Smooth muscle cell (in vitro differentiated cells): ENCODE results near the gene ESYT2. TPM values are rescaled to one million over a fixed set of nuclear protein-coding genes. Genes with fewer than 3 reads are reported as not detected.

ENCODE experiments used
- DNase-seq: peaks from one replicate; lab custom pipeline; 2025; ENCODE audit not compliant: unreplicated experiment; lab: John Stamatoyannopoulos, UW
- H2AFZ ChIP-seq: fragments of 200-600 bp; sonication (generic); 2 replicates; pipeline ENCODE4 v1.6.0; 2016; ENCODE audit warnings: antibody characterized with exemption, low read depth, mild to moderate bottlenecking
- H3F3A ChIP-seq: fragments of 200-600 bp; sonication (generic); 2 replicates; pipeline ENCODE4 v1.6.0; 2017; ENCODE audit warnings: antibody characterized with exemption, low read depth
- H3K27ac ChIP-seq: fragments of 200-600 bp; sonication (generic); 2 replicates; pipeline ENCODE4 v1.5.1; 2016; ENCODE audit warnings: low read depth, mild to moderate bottlenecking
- H3K27me3 ChIP-seq: fragments of 200-600 bp; sonication (generic); 2 replicates; pipeline ENCODE4 v1.6.1; 2016; ENCODE audit warnings: low read depth, mild to moderate bottlenecking
- H3K36me3 ChIP-seq: fragments of 200-600 bp; sonication (generic); 2 replicates; pipeline ENCODE4 v1.5.1; 2016; ENCODE audit warnings: low read depth
- H3K4me1 ChIP-seq: fragments of 200-600 bp; sonication (generic); 2 replicates; pipeline ENCODE4 v1.5.1; 2016; ENCODE audit warnings: low read depth
- H3K4me2 ChIP-seq: fragments of 200-600 bp; sonication (generic); 2 replicates; pipeline ENCODE4 v1.6.0; 2016; ENCODE audit warnings: mild to moderate bottlenecking
- H3K4me3 ChIP-seq: fragments of 200-600 bp; sonication (generic); 2 replicates; pipeline ENCODE4 v1.5.1; 2016; ENCODE audit warnings: mild to moderate bottlenecking
- H3K79me2 ChIP-seq: fragments of 200-600 bp; sonication (generic); 2 replicates; pipeline ENCODE4 v1.6.0; 2016; ENCODE audit warnings: low read depth, mild to moderate bottlenecking
- H3K9ac ChIP-seq: fragments of 200-600 bp; sonication (generic); 2 replicates; pipeline ENCODE4 v1.6.0; 2016; ENCODE audit warnings: low read depth
- H3K9me3 ChIP-seq: fragments of 200-600 bp; sonication (generic); replicated peaks from 2 replicates; pipeline ENCODE4 v1.5.1; 2016; ENCODE audit warnings: low read depth
- H4K20me1 ChIP-seq: fragments of 200-600 bp; sonication (generic); 2 replicates; pipeline ENCODE4 v1.6.0; 2016; ENCODE audit warnings: low read depth
- WGBS: methylation state at CpG from one replicate; pipeline ENCODE4 v1.1.7; 2016; ENCODE audit warnings: low lambda C conversion rate; 5-methylcytosine and 5-hydroxymethylcytosine counted together
- polyA plus RNA-seq: library from polyadenylated mRNA; unstranded; fragments of >200 nt; fragmentation: Nextera tagmentation; extraction: Ambion mirVana; gene quantifications from 2 replicates; pipeline ENCODE4 v1.2.1, GENCODE V29; 2016
- total RNA-seq: library from RNA; depleted of rRNA; stranded (reverse); fragments of >200 nt; gene quantifications from 2 replicates; pipeline ENCODE4 v1.2.3, GENCODE V29; 2014
- TF ChIP-seq, protein P1 (sequence below): fragments of 200-600 bp; sonication (generic); IDR thresholded peaks from 2 replicates; pipeline ENCODE4 v1.5.1; 2017; ENCODE audit warnings: borderline replicate concordance, mild to moderate bottlenecking, antibody characterized with exemption; ENCODE audit not compliant: insufficient read depth, poor library complexity, severe bottlenecking

The ESYT2 gene
- total and polyA plus RNA-seq, 2 experiments from 2014 or later: 27.9 to 69.4 TPM

DNA sequence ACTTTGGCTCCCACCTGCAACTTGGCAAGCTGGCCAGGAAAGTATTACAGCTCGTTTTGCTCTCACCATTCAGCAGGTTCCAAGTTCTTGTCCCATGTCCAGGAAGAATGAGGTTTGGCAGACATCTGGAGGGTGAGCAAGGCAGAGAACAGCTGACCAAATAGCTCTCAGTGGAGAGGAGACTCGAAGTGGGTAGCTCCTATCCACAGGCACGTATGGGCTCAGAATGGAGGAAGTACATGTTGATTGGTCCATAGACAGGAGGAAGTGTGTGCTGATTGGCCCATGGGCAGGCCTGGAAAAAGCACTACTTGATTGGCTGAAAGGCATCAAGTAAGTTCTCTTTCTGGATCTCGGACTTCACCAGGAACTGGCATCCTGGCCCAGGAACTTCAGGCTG lies 121.7 kb downstream of the ESYT2 start:
- Histone ChIP-seq H2AFZ (no peak overlapping the region), H3K27ac (no peak overlapping the region), H3K27me3 (no peaks in the 10 kb centered on the region), H3K36me3 (no peaks in the 10 kb centered on the region), H3K9me3 (no peaks in the 10 kb centered on the region), H3K4me3 (no peak overlapping the region), H3K4me2 (no peak overlapping the region), H4K20me1 (no peaks in the 10 kb centered on the region), H3K79me2 (peaks cover 19% of the 10 kb centered on the region), H3K4me1 (peaks cover 15% of the 10 kb centered on the region), H3F3A (no peaks in the 10 kb centered on the region), H3K9ac (no peak overlapping the region)
- WGBS: 64% methylated on average over 4 of the region's 4 CpGs
- TF ChIP-seq, protein P1, sequence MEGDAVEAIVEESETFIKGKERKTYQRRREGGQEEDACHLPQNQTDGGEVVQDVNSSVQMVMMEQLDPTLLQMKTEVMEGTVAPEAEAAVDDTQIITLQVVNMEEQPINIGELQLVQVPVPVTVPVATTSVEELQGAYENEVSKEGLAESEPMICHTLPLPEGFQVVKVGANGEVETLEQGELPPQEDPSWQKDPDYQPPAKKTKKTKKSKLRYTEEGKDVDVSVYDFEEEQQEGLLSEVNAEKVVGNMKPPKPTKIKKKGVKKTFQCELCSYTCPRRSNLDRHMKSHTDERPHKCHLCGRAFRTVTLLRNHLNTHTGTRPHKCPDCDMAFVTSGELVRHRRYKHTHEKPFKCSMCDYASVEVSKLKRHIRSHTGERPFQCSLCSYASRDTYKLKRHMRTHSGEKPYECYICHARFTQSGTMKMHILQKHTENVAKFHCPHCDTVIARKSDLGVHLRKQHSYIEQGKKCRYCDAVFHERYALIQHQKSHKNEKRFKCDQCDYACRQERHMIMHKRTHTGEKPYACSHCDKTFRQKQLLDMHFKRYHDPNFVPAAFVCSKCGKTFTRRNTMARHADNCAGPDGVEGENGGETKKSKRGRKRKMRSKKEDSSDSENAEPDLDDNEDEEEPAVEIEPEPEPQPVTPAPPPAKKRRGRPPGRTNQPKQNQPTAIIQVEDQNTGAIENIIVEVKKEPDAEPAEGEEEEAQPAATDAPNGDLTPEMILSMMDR: no peak
- no peak for DNase-seq

DNA sequence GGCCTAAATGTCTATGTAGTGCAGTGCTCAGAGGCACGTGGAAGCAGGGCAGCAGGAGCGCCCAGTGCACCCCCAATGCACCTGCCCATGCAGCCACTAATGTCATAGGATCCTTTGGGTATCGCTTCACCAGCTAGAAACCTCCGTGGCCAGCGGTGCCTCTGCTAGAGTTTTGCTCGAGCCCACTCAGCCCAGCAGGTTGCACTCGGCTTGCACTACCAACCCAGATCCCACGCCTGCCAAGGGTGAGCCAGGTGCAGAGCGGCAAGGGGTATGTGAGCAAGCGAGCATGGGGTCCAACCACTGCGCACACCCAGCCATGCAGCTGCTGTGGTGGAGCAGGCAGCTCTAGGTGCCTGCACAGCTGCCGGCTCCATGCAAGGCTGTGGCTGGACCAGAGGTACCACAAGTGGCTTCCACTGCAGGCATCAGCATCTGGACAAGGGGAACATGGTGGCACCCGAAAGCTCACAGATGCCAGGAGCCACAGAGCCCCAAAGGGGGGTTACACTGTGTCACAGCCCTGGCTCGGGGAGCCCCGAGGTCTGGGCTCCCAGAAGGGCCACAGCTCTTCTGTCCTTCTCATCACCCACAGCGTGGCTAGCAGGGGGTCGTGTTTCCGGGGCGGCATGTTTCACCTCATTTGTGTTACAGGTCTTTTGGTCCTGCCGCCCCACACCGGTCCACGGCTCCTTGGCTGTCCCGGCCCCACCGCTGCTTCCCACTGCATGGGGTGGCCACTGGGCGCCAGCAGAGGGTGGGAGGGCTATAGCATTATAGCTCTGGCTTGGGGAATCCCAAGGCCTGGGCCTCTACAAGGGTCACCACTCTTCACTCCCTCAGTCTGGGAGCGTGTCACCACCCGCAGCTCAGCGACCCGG lies 122.4 kb downstream of the ESYT2 start:
- Histone ChIP-seq H4K20me1 (no peaks in the 10 kb centered on the region), H2AFZ (no peak overlapping the region), H3K27me3 (no peaks in the 10 kb centered on the region), H3K27ac (no peak overlapping the region), H3F3A (no peaks in the 10 kb centered on the region), H3K4me1 (peaks cover 22% of the 10 kb centered on the region), H3K79me2 (peaks cover 25% of the 10 kb centered on the region), H3K9ac (no peak overlapping the region), H3K4me2 (no peak overlapping the region), H3K36me3 (no peaks in the 10 kb centered on the region), H3K4me3 (no peak overlapping the region), H3K9me3 (no peaks in the 10 kb centered on the region)
- no peak for DNase-seq
- WGBS: 97% methylated on average over 29 of the region's 29 CpGs
- TF ChIP-seq, protein P1: no peak

DNA sequence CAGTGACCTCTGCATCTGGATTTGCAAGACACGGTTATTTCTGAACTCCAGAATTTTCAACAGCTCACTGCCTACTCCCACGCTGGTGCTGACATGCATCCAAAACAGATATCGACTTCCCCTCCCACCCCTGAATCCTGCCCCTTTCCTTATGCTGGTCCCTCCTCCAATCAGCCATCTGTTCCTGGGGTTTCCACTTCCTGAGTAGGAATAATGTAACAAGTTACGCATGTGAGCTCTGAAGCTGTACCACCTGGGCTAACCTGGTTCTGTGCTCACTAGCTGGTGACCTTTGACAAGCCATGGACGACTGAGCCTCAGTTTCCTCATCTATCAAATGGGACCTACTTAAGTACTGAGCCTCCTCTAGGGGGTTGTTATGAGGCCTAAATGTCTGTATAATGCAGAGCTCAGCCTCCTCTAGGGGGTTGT lies 123.0 kb downstream of the ESYT2 start:
- Histone ChIP-seq H3K4me3 (no peak overlapping the region), H4K20me1 (no peaks in the 10 kb centered on the region), H3K79me2 (peaks cover 32% of the 10 kb centered on the region), H3K4me1 (peaks cover 23% of the 10 kb centered on the region), H3K36me3 (no peaks in the 10 kb centered on the region), H2AFZ (no peak overlapping the region), H3K27me3 (no peaks in the 10 kb centered on the region), H3K9ac (no peak overlapping the region), H3K9me3 (no peaks in the 10 kb centered on the region), H3K27ac (no peak overlapping the region), H3F3A (no peaks in the 10 kb centered on the region), H3K4me2 (no peak overlapping the region)
- TF ChIP-seq, protein P1: no peak
- 86% methylated on average over 5 of the region's 5 CpGs for WGBS
- DNase-seq: no peak
